HG03558 (cell line): ENCODE data around the gene ESRP2.

Source experiments
- ATAC-seq: cut with Tn5 transposase; IDR thresholded peaks from one replicate; pipeline ENCODE4 v1.9.1; 2021; ENCODE audit warnings: moderate number of reproducible peaks; ENCODE audit not compliant: unreplicated experiment; ENCODE audit errors: extremely low read depth

The ESRP2 gene

DNA sequence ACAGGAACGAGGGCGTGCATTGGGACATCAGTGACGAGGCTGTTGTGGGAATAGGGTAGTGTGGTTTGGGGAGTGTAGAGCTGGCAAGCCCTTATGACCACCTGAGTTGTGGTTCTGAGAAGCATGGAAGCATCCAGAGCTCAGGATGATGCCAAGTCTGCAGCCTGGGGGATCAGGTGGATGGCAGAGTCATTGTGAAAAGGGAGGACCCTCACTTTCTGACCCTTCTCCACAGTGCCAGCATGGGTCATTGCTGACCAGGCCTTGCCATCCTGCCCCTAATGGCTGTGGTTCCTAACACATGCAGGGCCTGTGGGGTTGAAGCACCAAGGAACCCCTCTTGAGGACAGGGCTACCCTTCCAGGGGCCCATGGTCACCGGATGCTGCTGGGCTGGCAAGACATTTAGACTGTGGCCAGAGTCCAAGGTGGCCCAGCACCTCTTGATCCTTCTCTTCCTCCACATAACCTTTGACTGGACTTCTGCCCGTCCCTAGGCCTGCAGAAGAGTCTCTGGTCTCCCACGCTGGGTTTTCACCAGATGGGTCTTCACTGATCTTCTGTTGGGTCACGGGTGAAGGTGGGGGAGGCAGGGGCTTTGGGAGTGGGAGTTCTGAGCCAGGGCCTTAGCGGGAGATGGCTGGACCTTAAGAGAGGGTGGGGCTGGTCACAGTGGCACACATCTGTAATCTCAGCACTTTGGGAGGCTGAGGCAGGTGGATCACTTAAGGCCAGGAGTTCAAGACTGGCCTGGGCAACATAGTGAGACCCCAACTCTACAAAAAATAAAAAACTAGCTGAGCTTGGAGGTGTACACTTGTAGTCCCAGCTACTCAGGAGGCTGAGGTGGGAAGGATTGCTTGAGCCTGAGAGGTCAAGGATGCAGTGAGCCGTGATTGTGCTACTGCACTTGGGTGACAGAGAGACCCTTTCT, 7.3 kb upstream of the ESRP2 start:
- ATAC-seq, result no peak

DNA sequence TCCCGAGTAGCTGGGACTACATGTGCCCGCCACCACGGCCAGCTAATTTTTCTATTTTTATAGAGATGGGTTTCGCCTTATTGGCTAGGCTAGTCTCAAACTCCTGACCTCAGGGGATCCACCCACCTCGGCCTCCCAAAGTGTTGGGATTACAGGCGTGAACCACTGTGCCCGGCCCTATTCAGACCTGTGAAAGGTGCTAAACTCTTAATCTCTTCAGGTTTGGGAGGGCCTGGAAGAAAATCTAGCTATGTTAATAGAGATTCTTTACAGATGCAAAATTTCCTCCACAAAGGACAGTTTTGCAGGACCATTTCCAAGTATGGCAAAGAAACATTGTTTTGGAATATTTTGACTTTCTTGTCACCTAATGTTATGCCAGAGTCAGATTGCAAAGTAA, 6.2 kb upstream of the ESRP2 start:
- ATAC-seq, result no peak

DNA sequence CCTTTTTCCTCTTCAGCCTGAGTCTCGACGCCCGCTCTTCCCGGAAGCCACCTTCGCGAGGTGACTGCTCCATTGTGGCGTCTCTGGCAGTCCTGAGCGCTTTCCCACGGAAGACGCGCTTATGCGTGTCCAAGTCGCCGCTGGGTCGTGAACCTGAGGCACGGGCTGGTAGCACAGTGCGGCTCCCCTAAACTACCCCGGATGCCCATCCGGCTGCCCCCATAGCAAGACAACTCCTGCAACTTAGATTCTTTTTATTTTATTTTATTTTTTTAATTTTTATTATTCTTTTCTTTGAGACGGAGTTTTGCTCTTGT, 2.1 kb upstream of the ESRP2 start:
- no peak for ATAC-seq

DNA sequence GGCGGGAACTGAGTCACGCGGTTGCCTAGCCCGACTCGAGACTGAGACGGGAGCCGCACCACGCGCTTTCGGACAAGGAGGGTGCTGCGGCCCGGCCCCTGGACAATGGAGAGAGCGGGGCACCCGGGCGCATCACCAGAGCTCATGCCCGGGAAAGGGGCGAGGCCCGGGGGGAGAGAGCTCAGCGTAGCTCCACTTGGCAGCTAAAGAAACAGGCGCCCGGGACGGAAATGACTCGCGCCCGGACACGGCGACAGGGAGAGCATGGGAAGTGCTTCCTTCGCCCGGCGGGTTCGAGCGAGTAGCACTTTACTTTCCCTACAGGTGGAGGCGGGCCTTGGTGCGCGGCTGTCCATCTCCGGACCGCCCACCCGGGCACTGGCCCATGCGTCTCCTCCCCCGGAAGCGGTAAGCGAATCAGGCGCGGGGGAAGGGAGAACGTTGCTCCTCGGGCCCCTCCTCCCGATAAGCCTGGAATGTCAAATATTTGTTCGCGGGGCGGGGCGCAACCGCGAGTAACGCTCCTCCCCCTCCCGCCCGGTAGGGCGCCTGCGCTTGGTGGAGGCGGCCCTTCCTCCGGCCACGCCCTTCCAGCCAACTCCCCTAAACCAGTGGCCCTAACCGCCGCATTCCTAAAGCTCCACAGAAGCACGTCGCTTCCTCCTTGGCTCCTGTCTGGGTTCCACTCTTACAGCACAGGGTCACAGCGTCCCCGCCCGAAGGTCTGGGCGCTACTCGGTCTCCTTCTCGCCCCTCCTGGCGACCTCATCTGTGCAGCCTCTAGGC, 1.5 kb upstream of the ESRP2 start:
- peak; percentile 45 for ATAC-seq

DNA sequence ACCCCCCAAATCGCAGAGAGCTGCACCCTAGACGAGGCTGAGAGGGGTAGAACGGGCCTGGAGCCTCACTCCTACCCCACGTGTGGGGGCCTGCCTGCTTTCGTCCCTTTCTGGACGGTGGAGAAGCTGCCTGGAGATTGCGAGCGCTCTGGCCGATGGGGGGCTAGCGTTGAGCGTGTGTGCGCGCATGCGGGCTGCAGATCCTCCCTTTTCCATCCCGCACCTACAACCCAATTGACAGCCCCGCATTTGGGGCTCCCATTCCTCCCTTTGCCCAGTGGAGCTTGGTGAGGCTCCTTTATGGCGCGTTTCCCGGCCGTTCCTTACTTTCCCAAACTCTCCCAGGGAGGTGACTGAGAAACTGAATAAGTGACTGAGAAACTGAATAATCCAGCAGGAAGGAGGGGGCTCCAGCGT, 907 bp upstream of the ESRP2 start:
- ATAC-seq, result no peak

DNA sequence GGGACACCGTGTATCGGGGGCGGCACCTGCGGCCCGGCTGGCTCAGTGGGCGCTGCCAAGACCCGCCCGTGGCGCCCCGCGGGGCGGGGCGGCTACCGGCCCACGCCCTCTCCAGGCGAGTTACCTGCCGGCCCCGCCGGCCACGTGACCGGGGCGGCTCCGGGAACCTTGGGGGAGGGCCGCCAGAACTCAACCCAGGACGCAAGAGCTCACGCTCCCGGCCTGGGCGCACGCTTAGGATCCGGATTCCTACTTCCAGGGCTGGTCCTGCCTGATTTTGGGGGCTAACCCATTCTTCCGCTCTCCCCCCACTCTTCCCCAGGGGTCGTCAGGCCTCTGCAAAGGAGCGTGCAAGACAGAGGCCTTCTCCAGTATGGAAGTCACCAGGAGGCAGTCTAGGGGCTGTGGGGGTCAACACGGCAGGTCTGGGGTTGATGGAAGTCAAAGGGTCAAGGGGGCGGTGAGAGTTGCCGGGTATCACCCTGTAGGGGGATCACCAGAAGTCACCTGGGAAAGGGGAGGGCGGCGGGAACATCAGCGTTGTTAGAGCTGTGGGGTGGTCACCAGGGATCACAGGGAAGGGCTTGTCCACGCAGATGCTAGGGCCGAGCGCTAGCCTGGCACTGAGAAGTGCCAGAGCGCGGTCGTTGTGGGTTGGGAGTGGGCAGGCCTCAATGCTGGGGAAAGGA, 354 bp upstream of the ESRP2 start:
- no peak for ATAC-seq

DNA sequence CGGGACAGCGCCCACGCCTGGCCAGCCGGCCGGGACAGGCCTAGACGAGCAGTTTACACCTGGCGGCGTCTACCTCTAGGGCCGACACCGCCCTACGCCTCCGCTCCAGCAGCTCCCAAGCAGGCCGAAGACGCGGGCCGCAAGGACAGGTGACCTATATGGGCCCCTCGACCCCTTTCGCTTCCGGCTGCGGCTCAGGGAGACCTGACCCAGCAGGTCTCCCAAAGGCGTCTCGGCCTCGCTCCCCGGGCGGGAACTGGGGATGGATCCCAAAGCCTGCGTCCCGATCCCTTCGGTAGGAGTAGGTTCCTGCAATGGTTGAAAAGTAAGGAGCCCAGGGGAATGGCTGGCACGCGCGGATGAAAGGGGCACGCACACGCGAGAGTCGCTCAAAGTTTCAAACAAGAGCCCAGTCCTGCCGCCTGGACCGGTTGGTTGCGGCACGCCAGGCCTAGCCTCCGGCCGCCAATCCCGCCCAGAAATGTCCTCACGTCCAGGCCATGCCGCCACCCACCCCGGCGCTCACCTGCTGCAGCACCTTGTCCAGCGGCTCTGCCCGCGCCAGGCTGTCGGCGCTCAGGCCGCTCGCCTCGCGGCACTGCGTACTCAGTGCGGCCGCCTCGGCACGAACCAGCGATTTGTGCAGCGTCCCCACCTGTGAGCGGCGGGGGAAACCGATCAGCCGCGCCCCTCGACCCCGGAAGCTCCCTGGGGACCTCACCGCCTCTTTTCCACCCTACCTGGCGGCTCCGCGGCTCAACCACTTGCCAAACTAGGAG, 630 bp downstream of the ESRP2 start:
- no peak for ATAC-seq

DNA sequence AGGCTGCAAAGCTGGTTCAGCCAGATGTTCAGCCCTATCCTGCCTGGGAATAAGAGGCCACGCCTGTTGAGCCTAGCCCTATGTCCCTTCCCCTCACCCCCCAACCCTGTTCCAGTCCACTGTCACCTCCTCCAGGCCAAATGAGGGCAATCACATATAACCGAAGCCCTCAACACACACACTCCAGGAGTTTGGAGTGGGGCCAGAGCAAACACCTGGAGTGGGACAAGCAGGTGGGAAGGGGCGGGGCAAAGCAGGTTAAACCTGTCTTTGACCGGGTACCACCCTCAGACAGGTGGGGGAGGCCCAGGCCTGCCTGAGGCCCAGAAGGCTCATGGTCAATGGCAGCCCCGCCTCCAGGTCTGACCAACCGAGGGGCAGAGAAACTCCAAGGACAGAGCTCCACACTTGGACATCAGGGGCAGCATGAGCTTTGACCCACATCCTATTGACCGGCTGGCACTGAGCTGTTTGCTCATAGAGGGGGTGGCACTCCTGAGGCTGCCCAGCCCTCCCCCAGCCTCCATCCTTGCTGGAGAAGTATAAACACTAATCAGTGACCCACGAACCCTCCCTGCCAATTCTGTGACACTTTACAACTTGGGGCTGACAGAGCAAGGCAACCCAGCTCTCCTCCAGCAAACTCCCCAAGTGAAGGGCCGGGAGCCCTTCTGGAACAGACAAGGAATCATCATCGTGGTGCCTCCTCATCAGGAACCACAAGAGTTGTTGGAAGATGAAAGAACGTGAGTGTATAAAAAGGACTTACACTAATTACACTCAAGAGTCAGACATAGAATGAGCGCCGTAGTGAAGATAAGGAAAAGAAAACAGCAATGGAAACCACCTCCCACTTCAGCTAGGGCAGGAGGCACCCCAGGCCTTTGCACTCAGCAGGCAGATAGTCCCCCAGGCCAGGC, 1.5 kb downstream of the ESRP2 start:
- no peak for ATAC-seq

DNA sequence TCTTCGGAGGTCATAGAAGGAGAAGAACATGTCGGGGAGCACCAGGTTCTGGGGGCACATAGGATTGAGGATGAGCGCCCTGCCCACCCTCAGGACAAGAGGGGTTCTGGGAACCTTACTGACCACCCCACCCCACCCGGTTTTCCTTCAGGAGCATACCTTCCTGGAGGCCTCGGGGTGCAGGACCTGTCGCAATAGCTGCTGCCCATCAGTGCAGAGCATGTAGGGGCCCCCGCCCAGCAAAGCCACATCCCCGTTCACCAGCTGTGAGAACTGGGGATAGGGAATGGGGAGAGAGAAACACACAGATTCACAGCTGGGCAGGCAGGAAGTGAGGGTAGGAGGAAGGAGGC, 2.1 kb downstream of the ESRP2 start:
- no peak for ATAC-seq

DNA sequence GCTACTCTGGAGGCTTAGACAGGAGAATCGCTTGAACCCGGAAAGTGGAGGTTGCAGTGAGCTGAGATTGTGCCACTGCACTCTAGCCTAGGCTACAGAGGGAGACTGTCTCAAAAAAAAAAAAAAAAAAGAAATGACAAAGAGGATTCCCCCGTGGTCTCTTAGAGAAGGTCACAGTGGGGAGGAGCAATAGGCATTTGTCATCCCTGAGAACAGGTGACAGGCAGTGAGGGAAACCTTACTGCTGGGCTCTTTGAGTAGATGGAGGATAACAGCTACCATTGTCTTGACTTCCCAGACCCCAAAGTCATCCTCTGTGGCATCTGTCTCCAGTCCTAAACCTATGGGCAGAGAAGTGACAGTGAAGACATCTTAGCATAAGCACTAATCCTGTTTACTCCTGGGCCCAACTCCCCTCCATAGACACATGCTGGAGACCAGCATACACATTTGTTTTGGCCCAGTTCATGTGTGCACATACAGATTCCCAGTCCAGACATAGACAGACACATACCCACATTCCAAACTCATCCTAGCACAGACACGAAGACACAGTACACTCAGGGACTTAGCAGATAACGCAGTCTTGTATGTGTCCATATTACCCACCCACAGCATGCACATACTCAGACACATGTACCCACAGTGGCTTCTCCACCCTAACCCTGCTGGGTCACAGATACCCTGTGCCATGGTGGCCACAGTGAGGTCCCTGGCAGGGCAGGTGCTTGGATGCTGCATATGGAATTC, 2.7 kb downstream of the ESRP2 start:
- ATAC-seq, result no peak

DNA sequence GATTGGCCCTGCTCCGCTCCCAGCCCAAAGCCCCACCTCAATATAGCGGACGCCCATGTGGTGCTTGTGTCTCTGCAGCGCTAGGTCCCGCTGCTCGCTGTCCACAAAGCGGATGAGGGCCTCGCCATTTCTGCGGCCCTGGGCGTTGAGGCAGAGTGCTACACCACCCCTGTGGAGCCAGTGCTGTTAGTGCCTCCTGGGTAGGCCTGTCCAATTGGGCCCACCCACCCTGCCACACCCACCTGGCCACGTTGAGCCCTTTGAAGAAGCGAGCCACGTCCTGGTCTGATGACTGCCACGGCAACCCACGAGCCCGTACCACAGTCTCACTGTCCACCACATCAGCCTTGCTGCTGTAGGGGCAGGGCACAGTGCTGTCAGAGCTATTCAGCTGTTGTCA, 3.6 kb downstream of the ESRP2 start:
- ATAC-seq, result no peak

DNA sequence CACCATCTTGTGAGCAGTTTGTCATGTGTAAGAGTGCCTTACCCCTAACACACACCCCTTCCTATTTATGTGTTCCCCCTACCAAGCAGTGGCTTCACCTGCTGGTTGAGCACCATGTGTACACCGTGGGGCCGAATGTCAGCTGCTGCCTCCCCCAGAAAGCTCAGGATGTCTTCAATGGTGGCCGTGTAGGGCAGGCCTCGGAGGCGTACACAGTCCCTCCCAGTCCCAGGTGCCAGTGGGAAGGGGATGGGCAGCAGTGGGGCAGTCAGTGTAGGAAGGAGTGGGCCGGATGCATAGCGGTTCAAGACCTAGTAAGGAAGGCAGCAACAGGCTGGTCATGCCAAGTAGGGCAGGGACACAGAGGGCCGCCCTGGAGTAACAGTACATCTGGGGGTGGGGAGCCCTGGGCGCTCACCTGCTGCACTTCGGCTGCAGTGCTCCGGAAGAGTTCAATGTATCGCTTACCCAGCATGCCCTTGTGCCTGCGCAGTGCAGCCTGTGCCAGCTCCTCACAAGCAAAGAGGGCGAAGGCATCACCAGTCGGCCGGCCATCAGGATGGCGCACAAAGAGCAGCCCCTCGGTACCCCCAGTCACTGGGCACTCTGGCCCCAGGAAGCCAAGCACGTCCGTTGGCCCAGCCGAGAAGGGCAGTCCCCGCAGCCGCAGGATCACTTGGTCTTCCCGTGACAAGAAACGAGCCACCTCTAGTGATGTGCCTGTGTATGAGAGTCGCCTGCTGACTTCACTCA, 4.4 kb downstream of the ESRP2 start:
- no peak for ATAC-seq

DNA sequence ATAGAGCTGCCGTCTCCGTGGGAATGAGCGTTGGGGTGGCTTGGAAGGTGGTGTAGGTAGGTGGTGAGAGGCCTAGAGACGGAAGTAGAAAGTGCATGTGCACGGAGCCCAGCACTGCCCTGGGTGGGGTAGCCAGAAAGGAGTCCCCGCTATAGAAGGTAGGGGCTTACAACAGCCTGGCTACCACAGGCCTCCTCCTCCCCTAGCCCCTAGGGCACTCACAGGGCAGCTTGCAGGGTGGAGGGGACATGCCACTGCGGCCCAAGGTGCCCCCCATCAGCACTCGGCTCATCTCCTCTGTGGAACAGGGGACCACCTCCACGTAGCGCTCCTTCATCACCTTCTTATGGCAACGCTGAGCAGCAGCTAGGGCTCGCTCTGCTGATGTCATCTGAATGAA, 5.0 kb downstream of the ESRP2 start:
- no peak for ATAC-seq

DNA sequence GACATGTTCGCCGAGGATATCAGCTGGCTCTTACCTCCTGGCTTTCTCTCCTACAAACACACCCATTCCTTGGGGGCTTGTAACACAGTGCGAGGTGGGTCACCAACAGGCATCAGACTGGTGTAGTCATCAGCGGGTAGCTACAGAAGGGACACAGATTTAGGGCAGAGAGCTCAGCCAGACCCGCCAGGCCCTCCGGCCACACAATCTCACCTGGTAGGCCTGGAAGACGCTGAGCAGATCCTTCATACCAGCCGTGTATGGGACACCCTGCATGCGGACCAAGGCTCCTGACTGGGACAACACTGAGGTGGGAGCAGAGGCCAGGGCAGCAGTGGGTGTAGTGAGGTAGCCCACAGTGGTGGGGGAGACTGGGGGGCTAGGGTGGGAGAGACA, 5.8 kb downstream of the ESRP2 start:
- ATAC-seq, result no peak

DNA sequence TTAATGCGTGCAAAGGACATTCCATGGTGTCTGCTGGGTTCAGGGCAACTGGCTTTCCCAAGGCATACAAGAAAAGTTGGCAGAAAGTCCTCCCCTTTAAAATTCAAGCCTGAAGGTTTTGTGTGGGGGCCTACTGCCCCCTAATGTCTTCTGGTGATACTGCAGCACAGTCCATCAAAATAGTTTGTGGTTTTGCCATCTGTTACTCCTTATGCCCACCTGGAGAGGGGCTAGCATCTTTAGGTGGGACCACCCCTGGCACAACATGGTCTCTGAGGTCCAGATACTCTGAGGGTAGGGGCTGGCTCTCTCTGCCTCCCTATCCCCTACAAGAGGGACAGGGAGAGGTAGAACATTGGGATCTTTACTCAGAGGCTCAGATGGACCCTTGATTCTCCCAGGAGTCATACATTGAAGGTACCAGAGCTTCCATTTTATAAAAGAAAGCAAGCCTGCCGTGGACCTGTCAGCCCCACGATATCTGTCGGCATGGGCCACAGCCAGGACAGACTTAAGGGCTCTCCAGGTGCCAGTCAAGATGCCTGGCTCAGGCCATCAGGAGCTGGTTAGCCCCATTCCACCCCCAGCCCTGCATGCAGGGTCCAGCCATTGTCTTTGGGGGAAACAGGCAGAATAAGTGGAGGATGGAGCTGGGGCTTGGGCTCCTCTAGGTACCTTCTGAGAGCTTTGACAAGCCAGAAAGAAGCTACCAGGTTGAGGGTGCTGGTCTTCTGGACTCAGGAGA, 6.3 kb downstream of the ESRP2 start:
- ATAC-seq, result no peak

DNA sequence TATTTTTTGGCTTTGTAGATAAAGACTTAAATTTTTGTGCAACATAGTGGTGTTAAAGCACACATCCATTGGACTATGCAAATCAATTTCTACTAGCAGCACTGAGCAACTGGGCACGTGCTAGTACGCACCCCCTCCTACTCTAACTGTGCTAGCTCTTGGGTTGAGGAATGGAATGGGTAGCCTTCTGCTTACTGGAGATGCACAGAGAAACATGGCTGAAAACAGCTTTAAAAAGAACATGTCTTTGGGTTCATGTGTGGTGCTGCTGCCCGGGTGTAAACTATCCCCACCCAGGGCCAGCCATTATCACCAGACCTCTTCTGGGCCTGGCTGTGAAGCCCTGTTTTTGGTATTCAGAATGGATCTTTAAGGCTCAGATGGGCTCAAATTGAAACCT, 7.3 kb downstream of the ESRP2 start:
- no peak for ATAC-seq

DNA sequence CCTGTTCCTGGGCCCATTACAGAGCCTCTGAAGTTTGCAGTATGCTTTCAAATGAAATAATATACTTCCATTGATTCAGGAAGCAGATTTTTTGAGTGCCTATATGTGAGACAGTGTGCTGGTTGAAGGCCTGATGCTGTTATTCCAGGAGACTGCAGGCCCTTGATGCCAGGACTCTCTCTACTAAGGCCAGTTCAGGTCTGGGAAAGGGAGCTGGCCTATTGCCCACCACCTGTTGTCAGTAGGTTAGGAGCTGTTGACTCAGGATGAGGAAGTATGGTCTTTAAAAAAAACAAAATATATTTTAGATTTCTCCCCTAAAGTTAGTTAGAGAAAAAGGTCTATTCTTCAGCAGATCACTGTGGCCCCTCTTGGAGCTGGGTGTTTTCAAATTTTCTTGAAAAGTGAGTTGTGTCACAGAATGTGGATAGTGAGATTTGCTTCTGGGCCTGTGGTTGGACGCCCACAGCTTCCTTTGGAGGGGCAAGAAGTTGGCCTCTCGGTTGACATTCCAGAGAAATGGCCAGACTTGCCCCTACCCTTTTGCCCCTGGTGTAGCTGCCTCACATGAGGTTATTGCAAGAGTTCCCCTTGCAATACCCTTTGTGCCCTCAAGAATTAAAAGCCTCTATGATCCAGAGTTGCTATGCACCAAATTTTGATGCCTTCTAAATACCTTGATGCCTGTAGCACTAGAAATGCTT, 7.9 kb downstream of the ESRP2 start:
- no peak for ATAC-seq
